ENCODE data around the gene RBM28. TPM values are rescaled to one million over a fixed set of nuclear protein-coding genes. Genes with fewer than 3 reads are reported as not detected.

RBM28 gene
- total RNA-seq, 1 donor from 2014 or later, result 53.2 TPM

GRCh38 chr7:128356546-128357216 is 13.0 kb upstream of the RBM28 start:
- Mint-ChIP-seq H3K4me1 (ENCODE audit: low read depth, unreplicated experiment) (peaks cover 5% of the 10 kb centered on the region), H3K4me3 (ENCODE audit: unreplicated experiment) (no peak overlapping the region), H3K9me3 (ENCODE audit: unreplicated experiment) (peaks cover 4% of the 10 kb centered on the region), H3K27me3 (ENCODE audit: unreplicated experiment) (peaks cover 30% of the 10 kb centered on the region), H3K27ac (ENCODE audit: unreplicated experiment) (no peak overlapping the region), H3K36me3 (ENCODE audit: unreplicated experiment) (peaks cover 10% of the 10 kb centered on the region)
- no peak for TF ChIP-seq CTCF (IDR thresholded peaks at IDR 0.05; ENCODE audit: partially characterized antibody, unreplicated experiment)
- DNase-seq, result no peak

GRCh38 chr7:128353610-128354009 is 9.9 kb upstream of the RBM28 start:
- H3K4me3 Mint-ChIP-seq (ENCODE audit: unreplicated experiment), result no peak overlapping the region
- TF ChIP-seq CTCF (IDR thresholded peaks at IDR 0.05; ENCODE audit: partially characterized antibody, unreplicated experiment), result no peak
- H3K9me3 Mint-ChIP-seq (ENCODE audit: unreplicated experiment), result peaks cover 8% of the 10 kb centered on the region
- H3K27me3 Mint-ChIP-seq (ENCODE audit: unreplicated experiment), result peaks cover 25% of the 10 kb centered on the region
- peaks cover 10% of the 10 kb centered on the region for H3K36me3 Mint-ChIP-seq (ENCODE audit: unreplicated experiment)
- H3K27ac Mint-ChIP-seq (ENCODE audit: unreplicated experiment), result no peak overlapping the region
- no peak for DNase-seq
- H3K4me1 Mint-ChIP-seq (ENCODE audit: low read depth, unreplicated experiment), result no peaks in the 10 kb centered on the region

GRCh38 chr7:128353189-128353588 is 9.5 kb upstream of the RBM28 start:
- peak overlapping the region; percentile 28 for H3K4me3 Mint-ChIP-seq (ENCODE audit: unreplicated experiment)
- H3K36me3 Mint-ChIP-seq (ENCODE audit: unreplicated experiment), result peaks cover 10% of the 10 kb centered on the region
- peaks cover 21% of the 10 kb centered on the region for H3K27me3 Mint-ChIP-seq (ENCODE audit: unreplicated experiment)
- no peak for DNase-seq
- H3K9me3 Mint-ChIP-seq (ENCODE audit: unreplicated experiment), result peaks cover 9% of the 10 kb centered on the region
- H3K27ac Mint-ChIP-seq (ENCODE audit: unreplicated experiment), result peak overlapping the region; percentile 66
- no peak for TF ChIP-seq CTCF (IDR thresholded peaks at IDR 0.05; ENCODE audit: partially characterized antibody, unreplicated experiment)
- no peaks in the 10 kb centered on the region for H3K4me1 Mint-ChIP-seq (ENCODE audit: low read depth, unreplicated experiment)

GRCh38 chr7:128352636-128353035 is 8.9 kb upstream of the RBM28 start:
- Mint-ChIP-seq H3K9me3 (ENCODE audit: unreplicated experiment) (peaks cover 9% of the 10 kb centered on the region), H3K4me1 (ENCODE audit: low read depth, unreplicated experiment) (no peaks in the 10 kb centered on the region), H3K27ac (ENCODE audit: unreplicated experiment) (no peak overlapping the region), H3K27me3 (ENCODE audit: unreplicated experiment) (peaks cover 21% of the 10 kb centered on the region), H3K36me3 (ENCODE audit: unreplicated experiment) (peaks cover 10% of the 10 kb centered on the region), H3K4me3 (ENCODE audit: unreplicated experiment) (peak overlapping the region; percentile 28)
- no peak for TF ChIP-seq CTCF (IDR thresholded peaks at IDR 0.05; ENCODE audit: partially characterized antibody, unreplicated experiment)
- DNase-seq, result no peak

GRCh38 chr7:128352153-128352537 is 8.4 kb upstream of the RBM28 start:
- Mint-ChIP-seq H3K36me3 (ENCODE audit: unreplicated experiment) (peaks cover 10% of the 10 kb centered on the region), H3K27ac (ENCODE audit: unreplicated experiment) (no peak overlapping the region), H3K9me3 (ENCODE audit: unreplicated experiment) (peaks cover 9% of the 10 kb centered on the region), H3K4me3 (ENCODE audit: unreplicated experiment) (no peak overlapping the region), H3K27me3 (ENCODE audit: unreplicated experiment) (peaks cover 21% of the 10 kb centered on the region), H3K4me1 (ENCODE audit: low read depth, unreplicated experiment) (no peaks in the 10 kb centered on the region)
- peak; percentile 58 for TF ChIP-seq CTCF (IDR thresholded peaks at IDR 0.05; ENCODE audit: partially characterized antibody, unreplicated experiment)
- DNase-seq, result peak; percentile 84
